Kidney (tissue), 14 donors: ENCODE measurements around the gene MYH10. TPM values are rescaled to one million over a fixed set of nuclear protein-coding genes. Genes with fewer than 3 reads are reported as not detected.

Experiments
- DNase-seq, 5 donors: peaks; one replicate each; pipeline ENCODE4 v3.0.0-alpha.2; 2013 to 2020
- FAIRE-seq: peaks from 2 replicates; lab custom pipeline; 2012; peaks lifted over from hg19 to GRCh38; lab: Jason Lieb, UNC
- H3K27ac ChIP-seq, 2 donors: one replicate each; pipeline ENCODE4 v1.7.0; 2013; ENCODE audit warnings: low read depth in 2 of 2, low read length in 2 of 2, inconsistent platforms in 1 of 2
- H3K27me3 ChIP-seq: one replicate; pipeline ENCODE4 v1.7.1; 2013; ENCODE audit warnings: low read length, inconsistent platforms; ENCODE audit not compliant: control insufficient read depth, insufficient read depth
- H3K36me3 ChIP-seq, 3 donors: one replicate each; pipeline versions ENCODE4 v1.7.0 to v1.7.1; 2013; ENCODE audit warnings: low read length in 3 of 3, control low read depth in 1 of 3, inconsistent platforms in 1 of 3; ENCODE audit not compliant: insufficient read depth in 3 of 3, control insufficient read depth in 2 of 3
- H3K4me1 ChIP-seq, 3 donors: one replicate each; pipeline versions ENCODE4 v1.7.0 to v1.7.1; 2013; ENCODE audit warnings: low read length in 3 of 3, inconsistent platforms in 1 of 3, low read depth in 1 of 3; ENCODE audit not compliant: control insufficient read depth in 2 of 3, insufficient read depth in 2 of 3
- H3K4me3 ChIP-seq, 3 donors: one replicate each; pipeline versions ENCODE4 v1.7.0 to v1.8.1; 2013; ENCODE audit warnings: low read length in 3 of 3, control low read depth in 1 of 3, inconsistent platforms in 1 of 3
- H3K9ac ChIP-seq, 3 donors: one replicate each; pipeline versions ENCODE4 v1.7.0 to v1.7.1; 2013; ENCODE audit warnings: low read length in 3 of 3, control low read depth in 1 of 3, inconsistent platforms in 1 of 3
- H3K9me3 ChIP-seq, 3 donors: one replicate each; pipeline versions ENCODE4 v1.7.0 to v1.7.1; 2013; ENCODE audit warnings: low read length in 3 of 3, control low read depth in 1 of 3, inconsistent platforms in 1 of 3; ENCODE audit not compliant: control insufficient read depth in 2 of 3, insufficient read depth in 1 of 3
- CTCF ChIP-seq: IDR thresholded peaks from 3 replicates; pipeline ENCODE4 v1.5.1; 2012; ENCODE audit warnings: mild to moderate bottlenecking, moderate library complexity, borderline replicate concordance; ENCODE audit not compliant: insufficient read depth; ENCODE audit errors: extremely low read depth
- intact Hi-C: fragments of 100-400 bp; cut with DNase I; formaldehyde crosslinking; loops from one replicate; pipeline ENCODE4 v1.11.1; 2022
- polyA plus RNA-seq: library from polyadenylated mRNA; stranded (reverse); fragments of 350-450 nt; fragmentation: Illumina TruSeq; extraction: RNeasy Lipid Tissue Mini Kit (QIAGEN cat#74804); gene quantifications from one replicate; pipeline ENCODE4 v1.2.3, GENCODE V29; 2014; ENCODE audit warnings: low read depth, low replicate concordance; ENCODE audit not compliant: insufficient read depth
- total RNA-seq: library from RNA; stranded (reverse); fragmentation: NEBNext Ultra II Directional; extraction: Animal tissue kit (Norgen Biotek cat#: 25700); gene quantifications from one replicate; pipeline ENCODE4 v1.2.1, GENCODE V29; 2021
- donor health status: control.
- donor health status: control.
- donor health status: control.
- donor health status: control.
- donor health status: control.
- donor health status: DM: yes; HTN: yes; CAD: no.
- donor health status: Normal renal cell carcinoma (clear cell type).

The MYH10 gene
- total and polyA plus RNA-seq, 2 donors from 2014 or later, result 23.6 to 104 TPM

GRCh38 chr17:8659758-8660410, 29.4 kb upstream of the MYH10 start:
- no peak for DNase-seq
- FAIRE-seq, result no peak
- H3K9ac ChIP-seq, result no peak overlapping the region
- H3K4me3 ChIP-seq, result no peak overlapping the region
- H3K9me3 ChIP-seq, result peaks cover 0 to 7% (median 0%) of the 10 kb centered on the region in 3 donors
- H3K36me3 ChIP-seq, result no peaks in the 10 kb centered on the region
- no peak overlapping the region for H3K27ac ChIP-seq
- TF ChIP-seq CTCF, result no peak
- intact Hi-C loops, result no loop called here
- H3K4me1 ChIP-seq, result peaks cover 2 to 3% (median 3%) of the 10 kb centered on the region in 3 donors
- H3K27me3 ChIP-seq, result no peaks in the 10 kb centered on the region

GRCh38 chr17:8658810-8659209, 28.3 kb upstream of the MYH10 start:
- no peak overlapping the region for H3K4me3 ChIP-seq
- no peak for TF ChIP-seq CTCF
- FAIRE-seq (no peak), DNase-seq (no peak)
- H3K27me3 ChIP-seq, result no peaks in the 10 kb centered on the region
- H3K9ac ChIP-seq, result no peak overlapping the region
- intact Hi-C loops, result no loop called here
- H3K4me1 ChIP-seq, result peaks cover 0 to 3% (median 0%) of the 10 kb centered on the region in 3 donors
- no peak overlapping the region for H3K27ac ChIP-seq
- H3K36me3 ChIP-seq, result no peaks in the 10 kb centered on the region
- H3K9me3 ChIP-seq, result peaks cover 0 to 7% (median 0%) of the 10 kb centered on the region in 3 donors

GRCh38 chr17:8656693-8657092, 26.2 kb upstream of the MYH10 start:
- FAIRE-seq (no peak), DNase-seq (no peak)
- no peak overlapping the region for H3K4me3 ChIP-seq
- peaks cover 0 to 7% (median 0%) of the 10 kb centered on the region in 3 donors for H3K9me3 ChIP-seq
- H3K27me3 ChIP-seq, result no peaks in the 10 kb centered on the region
- no peaks in the 10 kb centered on the region for H3K36me3 ChIP-seq
- H3K9ac ChIP-seq, result no peak overlapping the region
- intact Hi-C loops, result no loop called here
- no peak for TF ChIP-seq CTCF
- no peak overlapping the region for H3K27ac ChIP-seq
- H3K4me1 ChIP-seq, result no peaks in the 10 kb centered on the region

- Histone ChIP-seq H3K4me3 (no peak overlapping the region), H3K9ac (no peak overlapping the region), H3K27ac (no peak overlapping the region), H3K9me3 (peaks cover 0 to 7% (median 0%) of the 10 kb centered on the region in 3 donors), H3K36me3 (no peaks in the 10 kb centered on the region), H3K4me1 (no peaks in the 10 kb centered on the region), H3K27me3 (no peaks in the 10 kb centered on the region)
- no peak for TF ChIP-seq CTCF
- intact Hi-C loops, result no loop called here
- FAIRE-seq (no peak), DNase-seq (no peak)
Observed at GRCh38 chr17:8654822-8655221, 24.3 kb upstream of the MYH10 start.
